GM12892 (cell line): ENCODE data around the gene ANG.
"Not testable (repeated sequence)": the region's sequence is repeated elsewhere in the genome, so short reads cannot be mapped to it uniquely, and the experiment has no call there.

Source experiments
- DNase-seq: peaks from one replicate; pipeline ENCODE4 v3.0.0; 2011; ENCODE audit not compliant: insufficient read length
- FAIRE-seq: peaks from 2 replicates; lab custom pipeline; 2011; peaks lifted over from hg19 to GRCh38; lab: Jason Lieb, UNC
- POLR2A ChIP-seq: IDR thresholded peaks from 2 replicates; pipeline ENCODE4 v1.6.1; 2011; ENCODE audit warnings: low read depth, low read length, control low read depth
- POLR2AphosphoS5 ChIP-seq: IDR thresholded peaks from 2 replicates; pipeline ENCODE4 v1.6.1; 2011; ENCODE audit warnings: low read depth, low read length, control low read depth
- TAF1 ChIP-seq: IDR thresholded peaks from 2 replicates; pipeline ENCODE4 v1.6.1; 2011; ENCODE audit warnings: low read depth, mild to moderate bottlenecking, control low read depth, low read length, borderline replicate concordance

The ANG gene

GRCh38 chr14:20733684-20734429 lies 45.3 kb downstream of the ANG start:
- DNase-seq (no peak), FAIRE-seq (no peak)
- TF ChIP-seq POLR2AphosphoS5 = no peak
- no peak for TF ChIP-seq TAF1
- no peak for TF ChIP-seq POLR2A

- DNase-seq (no peak), FAIRE-seq (no peak)
- TF ChIP-seq POLR2A = no peak
- no peak for TF ChIP-seq TAF1
- no peak for TF ChIP-seq POLR2AphosphoS5
Measured at GRCh38 chr14:20734430-20734806, 45.9 kb downstream of the ANG start.

GRCh38 chr14:20738292-20738691 lies 49.7 kb downstream of the ANG start:
- DNase-seq, FAIRE-seq: not testable (repeated sequence)

- FAIRE-seq (no peak), DNase-seq (no peak)
- TF ChIP-seq POLR2A = no peak
- no peak for TF ChIP-seq POLR2AphosphoS5
- no peak for TF ChIP-seq TAF1
Measured at GRCh38 chr14:20742132-20742531, 53.6 kb downstream of the ANG start.

GRCh38 chr14:20743556-20743955 lies 55.0 kb downstream of the ANG start:
- TF ChIP-seq POLR2AphosphoS5 (no peak), POLR2A (no peak), TAF1 (no peak)
- FAIRE-seq = no peak
- DNase-seq = no peak
